Prostate gland (tissue), 2 donors: Measurements from ENCODE around the gene SCN1A.

Source experiments
- CTCF ChIP-seq, 4 experiments: fragments of 200-600 bp in 2 of 4; fragments of 450-650 bp in 2 of 4; sonication (generic) in 2 of 4; IDR thresholded peaks; 1 replicate in 3 of 4; 2 replicates in 1 of 4; pipeline ENCODE4 v1.5.1; 2016 to 2019; ENCODE audit warnings: antibody characterized with exemption in 4 of 4, mild to moderate bottlenecking in 2 of 4, moderate library complexity in 2 of 4
- POLR2A ChIP-seq: fragments of 450-650 bp; IDR thresholded peaks from one replicate; pipeline ENCODE4 v1.6.1; 2016; ENCODE audit warnings: antibody characterized with exemption, mild to moderate bottlenecking
- POLR2AphosphoS5 ChIP-seq: sonication (generic); formaldehyde crosslinking; IDR thresholded peaks from one replicate; pipeline ENCODE4 v1.6.1; 2017; ENCODE audit warnings: antibody characterized with exemption

GRCh38 chr2:166133653-166134052 lies 5.8 kb upstream of the SCN1A start:
- TF ChIP-seq CTCF (IDR thresholded peaks at IDR 0.05) (no peak), POLR2AphosphoS5 (no peak), POLR2A (no peak)
